HG03342 (cell line): Measurements from ENCODE around the gene TCF7L2.
"Not testable (repeated sequence)": the region's sequence is repeated elsewhere in the genome, so short reads cannot be mapped to it uniquely, and the experiment has no call there.

Source experiments
- ATAC-seq: cut with Tn5 transposase; IDR thresholded peaks from one replicate; pipeline ENCODE4 v1.9.1; 2021; ENCODE audit warnings: mild to moderate bottlenecking, moderate library complexity; ENCODE audit not compliant: unreplicated experiment

TCF7L2 gene

GRCh38 chr10:113089551-113089950, 139.5 kb downstream of the TCF7L2 start:
- no peak for ATAC-seq

GRCh38 chr10:113091920-113092319, 141.9 kb downstream of the TCF7L2 start:
- ATAC-seq, result no peak

- peak; percentile 72 for ATAC-seq
Observed at GRCh38 chr10:113093188-113094113, 143.4 kb downstream of the TCF7L2 start.

- peak; percentile 56 for ATAC-seq
Observed at GRCh38 chr10:113094114-113094486, 144.1 kb downstream of the TCF7L2 start.

- no peak for ATAC-seq
Observed at GRCh38 chr10:113095419-113096127, 145.5 kb downstream of the TCF7L2 start.

- no peak for ATAC-seq
Observed at GRCh38 chr10:113096128-113096996, 146.3 kb downstream of the TCF7L2 start.

- ATAC-seq, result no peak
Observed at GRCh38 chr10:113097036-113097435, 147.0 kb downstream of the TCF7L2 start.

GRCh38 chr10:113099431-113100183, 149.6 kb downstream of the TCF7L2 start:
- no peak for ATAC-seq

GRCh38 chr10:113100281-113100680, 150.2 kb downstream of the TCF7L2 start:
- ATAC-seq, result no peak

- no peak for ATAC-seq
Observed at GRCh38 chr10:113103131-113103840, 153.2 kb downstream of the TCF7L2 start.

GRCh38 chr10:113104047-113104446, 154.0 kb downstream of the TCF7L2 start:
- no peak for ATAC-seq

GRCh38 chr10:113108194-113108835, 158.3 kb downstream of the TCF7L2 start:
- no peak for ATAC-seq

GRCh38 chr10:113108948-113109347, 158.9 kb downstream of the TCF7L2 start:
- ATAC-seq, result no peak

GRCh38 chr10:113109482-113109881, 159.4 kb downstream of the TCF7L2 start:
- ATAC-seq, result not testable (repeated sequence)

GRCh38 chr10:113111260-113111659, 161.2 kb downstream of the TCF7L2 start:
- no peak for ATAC-seq

- no peak for ATAC-seq
Observed at GRCh38 chr10:113111900-113112853, 162.1 kb downstream of the TCF7L2 start.

- ATAC-seq, result no peak
Observed at GRCh38 chr10:113113241-113113640, 163.2 kb downstream of the TCF7L2 start.

- ATAC-seq, result no peak
Observed at GRCh38 chr10:113113918-113114317, 163.9 kb downstream of the TCF7L2 start.
